WTC11 (cell line): ENCODE measurements around the gene RPL36AL. TPM values are rescaled to one million over a fixed set of nuclear protein-coding genes. Genes with fewer than 3 reads are reported as not detected.

ENCODE experiments used
- ATAC-seq: fragments of 200-7000 bp; cut with Tn5 transposase; 2 replicates; pipeline ENCODE4 v1.10.0; 2021; ENCODE audit warnings: mild to moderate bottlenecking, moderate library complexity
- CTCF ChIA-PET: fragments of 300-600 bp; sonication (Branson Sonifier 250); formaldehyde crosslinking; loops from one replicate; lab custom pipeline; 2021; ENCODE audit warnings: antibody characterized with exemption; lab: Charles Lee
- POLR2A ChIA-PET: fragments of 350-600 bp; sonication (Branson Sonifier 250); formaldehyde crosslinking; loops from one replicate; lab custom pipeline; 2021; ENCODE audit warnings: antibody characterized with exemption; lab: Charles Lee
- DNase-seq: peaks from one replicate; pipeline ENCODE4 v3.0.0; 2021; ENCODE audit warnings: low spot score
- H3K27ac Mint-ChIP-seq: 2 replicates; pipeline ENCODE4 v1.8.0; 2021; ENCODE audit warnings: mixed read lengths
- H3K27me3 Mint-ChIP-seq: 2 replicates; pipeline ENCODE4 v1.8.0; 2021; ENCODE audit warnings: low read depth, mild to moderate bottlenecking, moderate library complexity, mixed read lengths
- H3K36me3 Mint-ChIP-seq: 2 replicates; pipeline ENCODE4 v1.8.0; 2021; ENCODE audit warnings: mixed read lengths
- H3K4me1 Mint-ChIP-seq: 2 replicates; pipeline ENCODE4 v1.8.0; 2022; ENCODE audit warnings: mixed read lengths
- H3K4me3 Mint-ChIP-seq: 2 replicates; pipeline ENCODE4 v1.8.0; 2021; ENCODE audit warnings: mild to moderate bottlenecking, moderate library complexity, mixed read lengths
- H3K9me3 Mint-ChIP-seq: 2 replicates; pipeline ENCODE4 v1.8.0; 2021; ENCODE audit warnings: mixed read lengths
- CBFB ChIP-seq: sonication (generic); formaldehyde crosslinking; IDR thresholded peaks from 2 replicates; pipeline ENCODE4 v1.8.1; 2022; ENCODE audit warnings: mild to moderate bottlenecking, low read depth, missing genetic modification reagents
- ELF4 ChIP-seq: sonication (generic); formaldehyde crosslinking; IDR thresholded peaks from 2 replicates; pipeline ENCODE4 v1.8.1; 2022; ENCODE audit warnings: low read depth, mild to moderate bottlenecking, moderate library complexity, missing genetic modification reagents
- EMX1 ChIP-seq: fragments of 250-450 bp; sonication (Bioruptor Pico); IDR thresholded peaks from 2 replicates; pipeline ENCODE4 v1.8.0; 2021; ENCODE audit warnings: mild to moderate bottlenecking
- ESRRA ChIP-seq: sonication (generic); formaldehyde crosslinking; IDR thresholded peaks from 2 replicates; pipeline ENCODE4 v1.8.1; 2022; ENCODE audit warnings: mild to moderate bottlenecking, missing genetic modification reagents, borderline replicate concordance
- FOXJ3 ChIP-seq: sonication (generic); formaldehyde crosslinking; IDR thresholded peaks from 2 replicates; pipeline ENCODE4 v1.9.0; 2021; ENCODE audit warnings: missing genetic modification reagents, mild to moderate bottlenecking, borderline replicate concordance
- FOXP1 ChIP-seq: sonication (generic); formaldehyde crosslinking; IDR thresholded peaks from 2 replicates; pipeline ENCODE4 v1.8.0; 2022; ENCODE audit warnings: missing genetic modification reagents, mild to moderate bottlenecking, moderate library complexity, borderline replicate concordance
- GABPB1 ChIP-seq: sonication (generic); formaldehyde crosslinking; IDR thresholded peaks from 2 replicates; pipeline ENCODE4 v1.8.1; 2023; ENCODE audit warnings: mild to moderate bottlenecking, missing genetic modification reagents
- GRHL2 ChIP-seq: fragments of 250-450 bp; sonication (Bioruptor Pico); IDR thresholded peaks from 2 replicates; pipeline ENCODE4 v1.8.0; 2022; ENCODE audit warnings: mild to moderate bottlenecking, moderate library complexity; ENCODE audit not compliant: insufficient replicate concordance, severe bottlenecking
- GTF2I ChIP-seq: fragments of 250-450 bp; sonication (Bioruptor Pico); conservative IDR thresholded peaks from 2 replicates; pipeline ENCODE4 v1.4.0; 2021; ENCODE audit warnings: mild to moderate bottlenecking
- IRF2 ChIP-seq: sonication (generic); formaldehyde crosslinking; IDR thresholded peaks from 2 replicates; pipeline ENCODE4 v1.8.0; 2022; ENCODE audit warnings: low read depth, missing genetic modification reagents, borderline replicate concordance
- JAZF1 ChIP-seq: fragments of 250-450 bp; sonication (Bioruptor Pico); IDR thresholded peaks from 2 replicates; pipeline ENCODE4 v1.9.0; 2021; ENCODE audit warnings: moderate library complexity, mild to moderate bottlenecking, inconsistent platforms
- KAT7 ChIP-seq: sonication (generic); formaldehyde crosslinking; IDR thresholded peaks from 2 replicates; pipeline ENCODE4 v1.8.1; 2023; ENCODE audit warnings: missing genetic modification reagents, mild to moderate bottlenecking, borderline replicate concordance
- NFYB ChIP-seq: sonication (generic); formaldehyde crosslinking; conservative IDR thresholded peaks from 2 replicates; pipeline ENCODE4 v1.8.0; 2022; ENCODE audit warnings: low read depth, missing genetic modification reagents
- NR2C2 ChIP-seq: sonication (generic); formaldehyde crosslinking; IDR thresholded peaks from 2 replicates; pipeline ENCODE4 v1.8.0; 2022; ENCODE audit warnings: mild to moderate bottlenecking, missing genetic modification reagents
- RELA ChIP-seq: sonication (generic); formaldehyde crosslinking; IDR thresholded peaks from 2 replicates; pipeline ENCODE4 v1.8.1; 2022; ENCODE audit warnings: missing genetic modification reagents, mild to moderate bottlenecking, borderline replicate concordance
- RORB ChIP-seq: fragments of 250-450 bp; sonication (Bioruptor Pico); IDR thresholded peaks from 2 replicates; pipeline ENCODE4 v1.9.0; 2021; ENCODE audit warnings: mild to moderate bottlenecking
- TCF7 ChIP-seq: sonication (generic); formaldehyde crosslinking; IDR thresholded peaks from 2 replicates; pipeline ENCODE4 v1.8.0; 2022; ENCODE audit warnings: mild to moderate bottlenecking, low read depth, missing genetic modification reagents, moderate library complexity
- TEAD1 ChIP-seq: sonication (generic); formaldehyde crosslinking; IDR thresholded peaks from 2 replicates; pipeline ENCODE4 v1.8.0; 2022; ENCODE audit warnings: mild to moderate bottlenecking, missing genetic modification reagents
- TEAD4 ChIP-seq: sonication (generic); formaldehyde crosslinking; IDR thresholded peaks from 2 replicates; pipeline ENCODE4 v1.8.0; 2022; ENCODE audit warnings: mild to moderate bottlenecking, missing genetic modification reagents
- ZNF317 ChIP-seq: sonication (generic); formaldehyde crosslinking; IDR thresholded peaks from 2 replicates; pipeline ENCODE4 v1.8.1; 2023; ENCODE audit warnings: low read depth, mild to moderate bottlenecking, moderate library complexity, missing genetic modification reagents, borderline replicate concordance
- ZNF396 ChIP-seq: fragments of 250-450 bp; sonication (Bioruptor Pico); IDR thresholded peaks from 2 replicates; pipeline ENCODE4 v1.8.0; 2021; ENCODE audit warnings: mild to moderate bottlenecking, moderate library complexity, borderline replicate concordance
- ZNF416 ChIP-seq: fragments of 250-450 bp; sonication (Bioruptor Pico); IDR thresholded peaks from 2 replicates; pipeline ENCODE4 v1.9.0; 2021; ENCODE audit warnings: mild to moderate bottlenecking, inconsistent platforms
- ZNF671 ChIP-seq: fragments of 250-450 bp; sonication (Bioruptor Pico); IDR thresholded peaks from 2 replicates; pipeline ENCODE4 v1.8.0; 2021; ENCODE audit warnings: mild to moderate bottlenecking
- total RNA-seq: library from RNA; stranded (reverse); gene quantifications from 3 replicates; pipeline ENCODE4 v1.2.3, GENCODE V29; 2021
- TF ChIP-seq, protein P1 (sequence below): sonication (generic); formaldehyde crosslinking; IDR thresholded peaks from 2 replicates; pipeline ENCODE4 v1.8.1; 2022; ENCODE audit warnings: mild to moderate bottlenecking, moderate library complexity, missing genetic modification reagents
- TF ChIP-seq, protein P2 (sequence below): sonication (generic); formaldehyde crosslinking; IDR thresholded peaks from 2 replicates; pipeline ENCODE4 v1.8.0; 2023; ENCODE audit warnings: mild to moderate bottlenecking, missing genetic modification reagents
- TF ChIP-seq, protein P3 (sequence below): sonication (generic); formaldehyde crosslinking; IDR thresholded peaks from 2 replicates; pipeline ENCODE4 v1.8.1; 2023; ENCODE audit warnings: mild to moderate bottlenecking, missing genetic modification reagents, moderate library complexity

The RPL36AL gene
- total RNA-seq, 1 experiment from 2014 or later = 212 TPM

DNA sequence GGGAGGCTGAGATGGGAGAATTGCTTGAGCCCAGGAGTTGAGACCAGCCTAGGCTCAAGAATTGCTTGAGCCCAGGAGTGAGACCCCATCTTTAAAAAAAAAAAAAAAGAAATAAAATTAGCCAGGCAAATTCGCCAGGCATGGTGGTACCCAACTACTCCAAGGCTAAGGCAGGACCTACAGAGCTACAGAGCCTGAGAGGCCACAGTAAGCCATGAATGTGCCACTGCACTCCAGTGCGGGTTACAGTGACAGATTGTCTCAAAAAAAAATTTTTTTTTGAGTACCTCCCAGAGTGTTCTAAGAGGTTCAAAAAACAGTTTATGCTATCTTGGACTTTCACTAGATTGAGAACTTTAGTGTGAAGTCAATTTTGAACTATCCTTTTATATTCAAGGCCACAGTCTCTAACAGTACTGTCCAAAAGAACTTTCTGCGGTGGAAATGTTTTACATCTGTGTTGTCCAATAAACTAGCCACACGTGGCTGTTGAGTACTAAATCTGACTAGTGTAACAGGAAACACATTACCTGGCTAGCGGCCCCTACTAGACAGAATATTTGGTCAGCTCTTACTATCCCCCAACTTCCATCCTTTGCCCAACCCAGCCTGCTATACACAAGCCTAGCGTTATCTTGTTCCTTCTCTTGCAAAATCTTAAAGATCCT is 2.4 kb downstream of the RPL36AL start:
- H3K27ac Mint-ChIP-seq = no peak overlapping the region
- H3K27me3 Mint-ChIP-seq = no peaks in the 10 kb centered on the region
- ATAC-seq (no peak), DNase-seq (no peak)
- no peak for TF ChIP-seq KAT7 (CRISPR knock-in tag)
- TF ChIP-seq ZNF317 (CRISPR knock-in tag) = no peak
- TF ChIP-seq ZNF416 (CRISPR knock-in tag) = no peak
- TF ChIP-seq NFYB (CRISPR knock-in tag) = no peak
- TF ChIP-seq, all 79 proteins: peak for 0
- ChIA-PET CTCF (no interaction called here), POLR2A (no interaction called here)
- Mint-ChIP-seq H3K4me3 (peak overlapping the region; percentile 98; the same call in 1 of the 2 replicates), H3K9me3 (no peaks in the 10 kb centered on the region), H3K36me3 (peaks cover 23% of the 10 kb centered on the region), H3K4me1 (peaks cover 20% of the 10 kb centered on the region)

DNA sequence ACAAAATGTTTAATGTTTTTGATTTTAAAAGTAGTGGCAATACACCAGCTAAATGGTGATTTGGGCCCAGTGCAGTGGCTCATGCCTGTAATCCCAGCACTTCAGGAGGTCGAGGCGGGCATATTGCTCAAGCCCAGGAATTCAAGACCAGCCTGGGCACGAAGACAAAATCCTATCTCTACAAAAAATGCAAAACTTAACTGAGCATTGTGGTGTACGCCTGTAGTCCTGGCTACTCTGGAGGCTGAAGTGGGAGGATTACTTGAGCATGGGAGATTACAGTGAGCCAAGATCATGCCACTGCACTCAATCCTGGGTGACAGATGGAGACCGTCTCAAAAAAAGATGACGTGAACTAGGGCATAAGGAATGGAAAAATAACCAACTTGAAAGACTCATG is 4.7 kb downstream of the RPL36AL start:
- Mint-ChIP-seq H3K4me3 (no peak overlapping the region), H3K27ac (0 out of 2 replicates have a peak overlapping the region, but pooled peaks have one; percentile 3), H3K4me1 (peaks cover 6% of the 10 kb centered on the region), H3K27me3 (no peaks in the 10 kb centered on the region), H3K36me3 (peaks cover 19% of the 10 kb centered on the region), H3K9me3 (no peaks in the 10 kb centered on the region)
- TF ChIP-seq NR2C2 (CRISPR knock-in tag) (no peak), FOXJ3 (CRISPR knock-in tag) (no peak), EMX1 (CRISPR knock-in tag) (no peak), KAT7 (CRISPR knock-in tag) (no peak), TEAD1 (CRISPR knock-in tag) (no peak), GRHL2 (no peak), ZNF317 (CRISPR knock-in tag) (no peak), FOXP1 (no peak), ELF4 (CRISPR knock-in tag) (no peak), CBFB (CRISPR knock-in tag) (no peak), NFYB (CRISPR knock-in tag) (no peak), ESRRA (CRISPR knock-in tag) (no peak), IRF2 (no peak), RORB (no peak), RELA (CRISPR knock-in tag) (no peak)
- TF ChIP-seq, protein P1, sequence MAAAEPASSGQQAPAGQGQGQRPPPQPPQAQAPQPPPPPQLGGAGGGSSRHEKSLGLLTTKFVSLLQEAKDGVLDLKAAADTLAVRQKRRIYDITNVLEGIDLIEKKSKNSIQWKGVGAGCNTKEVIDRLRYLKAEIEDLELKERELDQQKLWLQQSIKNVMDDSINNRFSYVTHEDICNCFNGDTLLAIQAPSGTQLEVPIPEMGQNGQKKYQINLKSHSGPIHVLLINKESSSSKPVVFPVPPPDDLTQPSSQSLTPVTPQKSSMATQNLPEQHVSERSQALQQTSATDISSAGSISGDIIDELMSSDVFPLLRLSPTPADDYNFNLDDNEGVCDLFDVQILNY (CRISPR knock-in tag) = no peak
- TF ChIP-seq, protein P2, sequence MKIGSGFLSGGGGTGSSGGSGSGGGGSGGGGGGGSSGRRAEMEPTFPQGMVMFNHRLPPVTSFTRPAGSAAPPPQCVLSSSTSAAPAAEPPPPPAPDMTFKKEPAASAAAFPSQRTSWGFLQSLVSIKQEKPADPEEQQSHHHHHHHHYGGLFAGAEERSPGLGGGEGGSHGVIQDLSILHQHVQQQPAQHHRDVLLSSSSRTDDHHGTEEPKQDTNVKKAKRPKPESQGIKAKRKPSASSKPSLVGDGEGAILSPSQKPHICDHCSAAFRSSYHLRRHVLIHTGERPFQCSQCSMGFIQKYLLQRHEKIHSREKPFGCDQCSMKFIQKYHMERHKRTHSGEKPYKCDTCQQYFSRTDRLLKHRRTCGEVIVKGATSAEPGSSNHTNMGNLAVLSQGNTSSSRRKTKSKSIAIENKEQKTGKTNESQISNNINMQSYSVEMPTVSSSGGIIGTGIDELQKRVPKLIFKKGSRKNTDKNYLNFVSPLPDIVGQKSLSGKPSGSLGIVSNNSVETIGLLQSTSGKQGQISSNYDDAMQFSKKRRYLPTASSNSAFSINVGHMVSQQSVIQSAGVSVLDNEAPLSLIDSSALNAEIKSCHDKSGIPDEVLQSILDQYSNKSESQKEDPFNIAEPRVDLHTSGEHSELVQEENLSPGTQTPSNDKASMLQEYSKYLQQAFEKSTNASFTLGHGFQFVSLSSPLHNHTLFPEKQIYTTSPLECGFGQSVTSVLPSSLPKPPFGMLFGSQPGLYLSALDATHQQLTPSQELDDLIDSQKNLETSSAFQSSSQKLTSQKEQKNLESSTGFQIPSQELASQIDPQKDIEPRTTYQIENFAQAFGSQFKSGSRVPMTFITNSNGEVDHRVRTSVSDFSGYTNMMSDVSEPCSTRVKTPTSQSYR (CRISPR knock-in tag) = no peak
- TF ChIP-seq, protein P3, sequence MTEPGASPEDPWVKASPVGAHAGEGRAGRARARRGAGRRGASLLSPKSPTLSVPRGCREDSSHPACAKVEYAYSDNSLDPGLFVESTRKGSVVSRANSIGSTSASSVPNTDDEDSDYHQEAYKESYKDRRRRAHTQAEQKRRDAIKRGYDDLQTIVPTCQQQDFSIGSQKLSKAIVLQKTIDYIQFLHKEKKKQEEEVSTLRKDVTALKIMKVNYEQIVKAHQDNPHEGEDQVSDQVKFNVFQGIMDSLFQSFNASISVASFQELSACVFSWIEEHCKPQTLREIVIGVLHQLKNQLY (CRISPR knock-in tag) = no peak
- CTCF ChIA-PET = no interaction called here
- POLR2A ChIA-PET = no interaction called here
- no peak for ATAC-seq
- DNase-seq = no peak

DNA sequence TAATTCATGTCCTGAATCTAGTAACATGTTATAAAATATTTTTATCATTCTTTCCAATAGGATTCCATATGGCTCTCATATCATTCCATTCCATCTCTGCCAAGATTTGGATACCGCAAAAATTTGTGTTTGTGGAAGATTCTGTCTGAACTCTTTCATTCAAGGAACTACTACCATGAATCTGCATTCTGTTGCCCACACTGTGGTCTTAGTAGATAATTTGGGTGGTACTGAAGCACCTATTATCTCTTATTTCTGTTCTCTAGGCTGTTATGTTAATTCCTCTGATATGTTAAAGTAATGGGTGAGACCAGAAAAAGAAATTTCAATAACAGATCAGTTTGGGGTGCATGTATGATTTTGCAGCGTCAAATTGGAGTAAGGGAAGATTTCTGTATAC is 6.2 kb downstream of the RPL36AL start:
- ATAC-seq = no peak
- no peak for TF ChIP-seq RORB
- TF ChIP-seq GABPB1 (CRISPR knock-in tag) = no peak
- no peak for TF ChIP-seq JAZF1 (CRISPR knock-in tag)
- TF ChIP-seq TEAD4 (CRISPR knock-in tag) = no peak
- no peak for TF ChIP-seq RELA (CRISPR knock-in tag)
- TF ChIP-seq, protein P2 (CRISPR knock-in tag) = no peak
- TF ChIP-seq ZNF396 = no peak
- TF ChIP-seq TCF7 (CRISPR knock-in tag) = no peak
- no peak for TF ChIP-seq ESRRA (CRISPR knock-in tag)
- no peak for TF ChIP-seq GTF2I (CRISPR knock-in tag)
- TF ChIP-seq ZNF671 (CRISPR knock-in tag) = no peak
- no peak for TF ChIP-seq GRHL2

More for the DNA sequence above, 6.2 kb downstream of the RPL36AL start:
- H3K27me3 Mint-ChIP-seq = no peaks in the 10 kb centered on the region
- no peak for DNase-seq
- peaks cover 19% of the 10 kb centered on the region for H3K36me3 Mint-ChIP-seq
- CTCF ChIA-PET = no interaction called here
- peaks cover 6% of the 10 kb centered on the region for H3K4me1 Mint-ChIP-seq
- POLR2A ChIA-PET = no interaction called here
- H3K9me3 Mint-ChIP-seq = no peaks in the 10 kb centered on the region
- H3K27ac Mint-ChIP-seq = no peak overlapping the region
- no peak overlapping the region for H3K4me3 Mint-ChIP-seq
